ENCODE data around the gene ADK. TPM values are rescaled to one million over a fixed set of nuclear protein-coding genes. Genes with fewer than 3 reads are reported as not detected.

The ADK gene
- total RNA-seq, 3 donors from 2014 or later (not counting 1 experiment from before 2014, with no cell fraction given), result 13.4 to 16.1 (median 14.1) TPM

- Histone ChIP-seq H3K27me3 (ENCODE audit: control insufficient read depth, insufficient read depth, low read length) (no peaks in the 10 kb centered on the region), H3K4me3 (ENCODE audit: low read length) (no peak overlapping the region), H3K27ac (ENCODE audit: low read length) (no peak overlapping the region), H3K9me3 (ENCODE audit: control insufficient read depth, insufficient read depth, low read length) (no peaks in the 10 kb centered on the region), H3K4me1 (ENCODE audit: control insufficient read depth, insufficient read depth, low read length) (no peaks in the 10 kb centered on the region), H3K36me3 (ENCODE audit: control insufficient read depth, insufficient read depth, low read length) (peaks cover 3% of the 10 kb centered on the region)
- Mint-ChIP-seq H3K27ac (no peak overlapping the region), H3K4me1 (peaks cover 0 to 6% of the 10 kb centered on the region in 2 donors), H3K9me3 (no peaks in the 10 kb centered on the region), H3K27me3 (ENCODE audit: low read depth in 2 of 2) (no peaks in the 10 kb centered on the region), H3K4me3 (no peak overlapping the region), H3K36me3 (no peaks in the 10 kb centered on the region)
- ATAC-seq (no peak), DNase-seq (no peak)
- WGBS (ENCODE audit: insufficient coverage), result 100% methylated on average over 2 of the region's 3 CpGs
- intact Hi-C loops (cut with micrococcal nuclease), result no loop called here
- no peak for TF ChIP-seq CTCF (IDR thresholded peaks at IDR 0.05)
These were observed 554.4 kb downstream of the ADK start for GRCh38 chr10:74705358-74705980.

- Histone ChIP-seq H3K4me3 (ENCODE audit: low read length) (no peak overlapping the region), H3K9me3 (ENCODE audit: control insufficient read depth, insufficient read depth, low read length) (no peaks in the 10 kb centered on the region), H3K27me3 (ENCODE audit: control insufficient read depth, insufficient read depth, low read length) (no peaks in the 10 kb centered on the region), H3K4me1 (ENCODE audit: control insufficient read depth, insufficient read depth, low read length) (no peaks in the 10 kb centered on the region), H3K27ac (ENCODE audit: low read length) (no peak overlapping the region), H3K36me3 (ENCODE audit: control insufficient read depth, insufficient read depth, low read length) (peaks cover 3% of the 10 kb centered on the region)
- Mint-ChIP-seq H3K4me3 (no peak overlapping the region), H3K9me3 (no peaks in the 10 kb centered on the region), H3K27me3 (ENCODE audit: low read depth in 2 of 2) (no peaks in the 10 kb centered on the region), H3K36me3 (no peaks in the 10 kb centered on the region), H3K4me1 (peaks cover 0 to 6% of the 10 kb centered on the region in 2 donors), H3K27ac (no peak overlapping the region)
- ATAC-seq (no peak), DNase-seq (no peak)
- WGBS (ENCODE audit: insufficient coverage), result 89% methylated on average over 2 of the region's 3 CpGs
- intact Hi-C loops (cut with micrococcal nuclease), result no loop called here
- no peak for TF ChIP-seq CTCF (IDR thresholded peaks at IDR 0.05)
These were observed 555.9 kb downstream of the ADK start for GRCh38 chr10:74706966-74707365.

- intact Hi-C loops (cut with micrococcal nuclease), result no loop called here
- no peaks in the 10 kb centered on the region for H3K27me3 ChIP-seq (ENCODE audit: control insufficient read depth, insufficient read depth, low read length)
- Mint-ChIP-seq H3K27ac (no peak overlapping the region), H3K36me3 (no peaks in the 10 kb centered on the region), H3K27me3 (ENCODE audit: low read depth in 2 of 2) (no peaks in the 10 kb centered on the region), H3K4me3 (no peak overlapping the region), H3K4me1 (no peaks in the 10 kb centered on the region), H3K9me3 (no peaks in the 10 kb centered on the region)
- no peak overlapping the region for H3K4me3 ChIP-seq (ENCODE audit: low read length)
- H3K4me1 ChIP-seq (ENCODE audit: control insufficient read depth, insufficient read depth, low read length), result no peaks in the 10 kb centered on the region
- ATAC-seq, result no peak
- no peak overlapping the region for H3K27ac ChIP-seq (ENCODE audit: low read length)
- DNase-seq, result no peak
- H3K9me3 ChIP-seq (ENCODE audit: control insufficient read depth, insufficient read depth, low read length), result no peaks in the 10 kb centered on the region
- H3K36me3 ChIP-seq (ENCODE audit: control insufficient read depth, insufficient read depth, low read length), result peaks cover 3% of the 10 kb centered on the region
- no peak for TF ChIP-seq CTCF (IDR thresholded peaks at IDR 0.05)
- 96% methylated on average over 2 of the region's 2 CpGs for WGBS (ENCODE audit: insufficient coverage)
These were observed 557.2 kb downstream of the ADK start for GRCh38 chr10:74708246-74708645.

GRCh38 chr10:74718208-74718607, 567.2 kb downstream of the ADK start:
- ATAC-seq, result no peak

More at GRCh38 chr10:74718208-74718607, 567.2 kb downstream of the ADK start:
- Mint-ChIP-seq H3K36me3 (peaks cover 23% of the 10 kb centered on the region), H3K9me3 (peaks cover 15 to 17% of the 10 kb centered on the region in 2 donors), H3K4me1 (no peaks in the 10 kb centered on the region), H3K27me3 (ENCODE audit: low read depth in 2 of 2) (no peaks in the 10 kb centered on the region), H3K27ac (no peak overlapping the region), H3K4me3 (no peak overlapping the region)
- intact Hi-C loops (cut with micrococcal nuclease), result no loop called here
- H3K36me3 ChIP-seq (ENCODE audit: control insufficient read depth, insufficient read depth, low read length), result no peaks in the 10 kb centered on the region
- no peak overlapping the region for H3K27ac ChIP-seq (ENCODE audit: low read length)
- peaks cover 7% of the 10 kb centered on the region for H3K9me3 ChIP-seq (ENCODE audit: control insufficient read depth, insufficient read depth, low read length)
- H3K4me3 ChIP-seq (ENCODE audit: low read length), result no peak overlapping the region
- TF ChIP-seq CTCF (IDR thresholded peaks at IDR 0.05), result no peak
- WGBS (ENCODE audit: insufficient coverage), result 100% methylated on average over 1 of the region's 1 CpG
- H3K27me3 ChIP-seq (ENCODE audit: control insufficient read depth, insufficient read depth, low read length), result no peaks in the 10 kb centered on the region
- no peak for DNase-seq
- no peaks in the 10 kb centered on the region for H3K4me1 ChIP-seq (ENCODE audit: control insufficient read depth, insufficient read depth, low read length)
